ENCODE results near the gene CCDC192.

Gene CCDC192

GRCh38 chr5:127979475-127979874 is 276.3 kb downstream of the CCDC192 start:
- Histone ChIP-seq H3K9me3 (ENCODE audit: control insufficient read depth in 2 of 2, low read length in 2 of 2) (no peaks in the 10 kb centered on the region), H3K9ac (ENCODE audit: low read depth in 1 of 2, low read length in 2 of 2) (no peak overlapping the region)

GRCh38 chr5:127980843-127981242 is 277.7 kb downstream of the CCDC192 start:
- H3K4me1 ChIP-seq (ENCODE audit: control insufficient read depth in 2 of 2, insufficient read depth in 2 of 2, low read length in 2 of 2): no peaks in the 10 kb centered on the region
- no peaks in the 10 kb centered on the region for H3K36me3 ChIP-seq (ENCODE audit: control insufficient read depth in 2 of 2, insufficient read depth in 2 of 2, low read length in 2 of 2)
- no peaks in the 10 kb centered on the region for H3K27me3 ChIP-seq (ENCODE audit: control insufficient read depth in 2 of 2, insufficient read depth in 2 of 2, low read length in 2 of 2)
- no peak overlapping the region for H3K4me3 ChIP-seq (ENCODE audit: low read length in 2 of 2)
- H3K9me3 ChIP-seq (ENCODE audit: control insufficient read depth in 2 of 2, low read length in 2 of 2): no peaks in the 10 kb centered on the region
- H3K9ac ChIP-seq (ENCODE audit: low read depth in 1 of 2, low read length in 2 of 2): no peak overlapping the region
- H3K27ac ChIP-seq (ENCODE audit: low read depth in 2 of 2, low read length in 2 of 2): no peak overlapping the region

More at GRCh38 chr5:127979475-127979874, 276.3 kb downstream of the CCDC192 start:
- Histone ChIP-seq H3K27me3 (ENCODE audit: control insufficient read depth in 2 of 2, insufficient read depth in 2 of 2, low read length in 2 of 2) (no peaks in the 10 kb centered on the region), H3K4me3 (ENCODE audit: low read length in 2 of 2) (no peak overlapping the region), H3K4me1 (ENCODE audit: control insufficient read depth in 2 of 2, insufficient read depth in 2 of 2, low read length in 2 of 2) (no peaks in the 10 kb centered on the region), H3K27ac (ENCODE audit: low read depth in 2 of 2, low read length in 2 of 2) (no peak overlapping the region), H3K36me3 (ENCODE audit: control insufficient read depth in 2 of 2, insufficient read depth in 2 of 2, low read length in 2 of 2) (no peaks in the 10 kb centered on the region)

GRCh38 chr5:127981498-127981897 is 278.3 kb downstream of the CCDC192 start:
- no peaks in the 10 kb centered on the region for H3K36me3 ChIP-seq (ENCODE audit: control insufficient read depth in 2 of 2, insufficient read depth in 2 of 2, low read length in 2 of 2)
- H3K9ac ChIP-seq (ENCODE audit: low read depth in 1 of 2, low read length in 2 of 2): no peak overlapping the region
- H3K27me3 ChIP-seq (ENCODE audit: control insufficient read depth in 2 of 2, insufficient read depth in 2 of 2, low read length in 2 of 2): no peaks in the 10 kb centered on the region
- H3K4me3 ChIP-seq (ENCODE audit: low read length in 2 of 2): no peak overlapping the region
- no peak overlapping the region for H3K27ac ChIP-seq (ENCODE audit: low read depth in 2 of 2, low read length in 2 of 2)
- no peaks in the 10 kb centered on the region for H3K9me3 ChIP-seq (ENCODE audit: control insufficient read depth in 2 of 2, low read length in 2 of 2)
- no peaks in the 10 kb centered on the region for H3K4me1 ChIP-seq (ENCODE audit: control insufficient read depth in 2 of 2, insufficient read depth in 2 of 2, low read length in 2 of 2)

GRCh38 chr5:127985811-127986325 is 282.7 kb downstream of the CCDC192 start:
- no peaks in the 10 kb centered on the region for H3K4me1 ChIP-seq (ENCODE audit: control insufficient read depth in 2 of 2, insufficient read depth in 2 of 2, low read length in 2 of 2)
- no peak overlapping the region for H3K4me3 ChIP-seq (ENCODE audit: low read length in 2 of 2)

GRCh38 chr5:127987354-127988145 is 284.4 kb downstream of the CCDC192 start:
- Histone ChIP-seq H3K36me3 (ENCODE audit: control insufficient read depth in 2 of 2, insufficient read depth in 2 of 2, low read length in 2 of 2) (no peaks in the 10 kb centered on the region), H3K27ac (ENCODE audit: low read depth in 2 of 2, low read length in 2 of 2) (no peak overlapping the region)

More at GRCh38 chr5:127985811-127986325, 282.7 kb downstream of the CCDC192 start:
- no peak overlapping the region for H3K9ac ChIP-seq (ENCODE audit: low read depth in 1 of 2, low read length in 2 of 2)
- no peak overlapping the region for H3K27ac ChIP-seq (ENCODE audit: low read depth in 2 of 2, low read length in 2 of 2)
- no peaks in the 10 kb centered on the region for H3K36me3 ChIP-seq (ENCODE audit: control insufficient read depth in 2 of 2, insufficient read depth in 2 of 2, low read length in 2 of 2)
- no peaks in the 10 kb centered on the region for H3K27me3 ChIP-seq (ENCODE audit: control insufficient read depth in 2 of 2, insufficient read depth in 2 of 2, low read length in 2 of 2)
- H3K9me3 ChIP-seq (ENCODE audit: control insufficient read depth in 2 of 2, low read length in 2 of 2): no peaks in the 10 kb centered on the region

GRCh38 chr5:127988146-127988760 is 285.1 kb downstream of the CCDC192 start:
- H3K36me3 ChIP-seq (ENCODE audit: control insufficient read depth in 2 of 2, insufficient read depth in 2 of 2, low read length in 2 of 2): no peaks in the 10 kb centered on the region
- H3K4me1 ChIP-seq (ENCODE audit: control insufficient read depth in 2 of 2, insufficient read depth in 2 of 2, low read length in 2 of 2): no peaks in the 10 kb centered on the region
- H3K27me3 ChIP-seq (ENCODE audit: control insufficient read depth in 2 of 2, insufficient read depth in 2 of 2, low read length in 2 of 2): no peaks in the 10 kb centered on the region
- H3K9ac ChIP-seq (ENCODE audit: low read depth in 1 of 2, low read length in 2 of 2): no peak overlapping the region
- no peak overlapping the region for H3K27ac ChIP-seq (ENCODE audit: low read depth in 2 of 2, low read length in 2 of 2)
- H3K4me3 ChIP-seq (ENCODE audit: low read length in 2 of 2): no peak overlapping the region
- H3K9me3 ChIP-seq (ENCODE audit: control insufficient read depth in 2 of 2, low read length in 2 of 2): no peaks in the 10 kb centered on the region

More at GRCh38 chr5:127987354-127988145, 284.4 kb downstream of the CCDC192 start:
- Histone ChIP-seq H3K4me1 (ENCODE audit: control insufficient read depth in 2 of 2, insufficient read depth in 2 of 2, low read length in 2 of 2) (no peaks in the 10 kb centered on the region), H3K9me3 (ENCODE audit: control insufficient read depth in 2 of 2, low read length in 2 of 2) (no peaks in the 10 kb centered on the region), H3K27me3 (ENCODE audit: control insufficient read depth in 2 of 2, insufficient read depth in 2 of 2, low read length in 2 of 2) (no peaks in the 10 kb centered on the region), H3K4me3 (ENCODE audit: low read length in 2 of 2) (no peak overlapping the region), H3K9ac (ENCODE audit: low read depth in 1 of 2, low read length in 2 of 2) (no peak overlapping the region)

Measured in mucosa of rectum (tissue), 2 donors.